ENCODE results near the gene LPAR1. TPM values are rescaled to one million over a fixed set of nuclear protein-coding genes. Genes with fewer than 3 reads are reported as not detected.
"Not testable (repeated sequence)": the region's sequence is repeated elsewhere in the genome, so short reads cannot be mapped to it uniquely, and the experiment has no call there.

Gene LPAR1
- total RNA-seq, 1 donor from 2014 or later, result 0.56 TPM

DNA sequence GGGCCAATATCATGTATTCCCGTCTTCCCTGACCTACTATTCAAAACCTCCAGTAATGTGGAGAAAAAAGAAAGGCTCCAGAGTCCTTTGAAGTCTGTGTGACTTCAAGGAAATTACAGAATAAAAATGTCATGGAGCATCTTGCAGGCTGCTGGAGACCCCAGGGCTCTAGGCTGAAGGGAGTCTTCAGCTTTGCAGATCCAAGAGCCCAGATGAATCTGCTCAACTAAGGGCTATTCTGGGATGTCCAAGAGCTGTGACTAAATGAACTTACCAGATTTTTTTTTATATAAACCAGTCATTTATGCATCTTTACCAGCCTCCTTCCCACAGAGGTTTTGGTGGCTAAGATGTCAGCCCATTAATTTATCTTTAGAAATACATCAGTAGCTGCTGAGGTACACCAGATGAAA lies 202.4 kb downstream of the LPAR1 start:
- no peak for TF ChIP-seq CTCF (IDR thresholded peaks at IDR 0.05; ENCODE audit: partially characterized antibody, unreplicated experiment)
- Mint-ChIP-seq H3K4me1 (ENCODE audit: low read depth, unreplicated experiment) (no peaks in the 10 kb centered on the region), H3K4me3 (ENCODE audit: unreplicated experiment) (no peak overlapping the region), H3K36me3 (ENCODE audit: unreplicated experiment) (no peaks in the 10 kb centered on the region), H3K27ac (ENCODE audit: unreplicated experiment) (no peak overlapping the region), H3K9me3 (ENCODE audit: unreplicated experiment) (no peaks in the 10 kb centered on the region), H3K27me3 (ENCODE audit: unreplicated experiment) (peaks cover 2% of the 10 kb centered on the region)
- no peak for DNase-seq

- Mint-ChIP-seq H3K27ac (ENCODE audit: unreplicated experiment) (no peak overlapping the region), H3K4me3 (ENCODE audit: unreplicated experiment) (no peak overlapping the region), H3K27me3 (ENCODE audit: unreplicated experiment) (peaks cover 2% of the 10 kb centered on the region)
Observed at GRCh38 chr9:110835404-110835803, 202.9 kb downstream of the LPAR1 start.

DNA sequence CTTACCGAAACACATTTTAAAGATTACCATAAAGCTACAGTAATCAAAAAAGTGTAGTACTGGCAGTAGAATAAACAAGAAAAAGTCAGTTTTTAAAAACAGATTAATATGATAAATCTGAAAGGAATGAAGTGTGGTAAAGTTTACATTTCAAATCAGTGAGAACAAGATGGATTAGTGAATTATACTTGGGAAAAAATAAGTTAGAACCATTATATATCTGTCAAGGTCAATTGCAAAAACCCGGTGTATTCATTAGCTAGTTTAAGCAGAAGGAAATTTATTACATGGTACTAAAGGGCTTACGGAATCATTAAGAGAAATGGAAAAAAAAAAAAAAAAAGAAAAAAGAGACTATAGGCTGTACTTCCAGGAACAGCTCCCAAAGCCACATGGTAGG lies 205.3 kb downstream of the LPAR1 start:
- H3K27me3 Mint-ChIP-seq (ENCODE audit: unreplicated experiment), result peaks cover 2% of the 10 kb centered on the region
- no peaks in the 10 kb centered on the region for H3K9me3 Mint-ChIP-seq (ENCODE audit: unreplicated experiment)
- H3K36me3 Mint-ChIP-seq (ENCODE audit: unreplicated experiment), result no peaks in the 10 kb centered on the region
- DNase-seq, result no peak
- no peak overlapping the region for H3K4me3 Mint-ChIP-seq (ENCODE audit: unreplicated experiment)
- H3K4me1 Mint-ChIP-seq (ENCODE audit: low read depth, unreplicated experiment), result no peaks in the 10 kb centered on the region
- TF ChIP-seq CTCF (IDR thresholded peaks at IDR 0.05; ENCODE audit: partially characterized antibody, unreplicated experiment), result no peak
- H3K27ac Mint-ChIP-seq (ENCODE audit: unreplicated experiment), result no peak overlapping the region

More at GRCh38 chr9:110835404-110835803, 202.9 kb downstream of the LPAR1 start:
- TF ChIP-seq CTCF (IDR thresholded peaks at IDR 0.05; ENCODE audit: partially characterized antibody, unreplicated experiment), result no peak
- no peaks in the 10 kb centered on the region for H3K36me3 Mint-ChIP-seq (ENCODE audit: unreplicated experiment)
- no peak for DNase-seq
- no peaks in the 10 kb centered on the region for H3K9me3 Mint-ChIP-seq (ENCODE audit: unreplicated experiment)
- H3K4me1 Mint-ChIP-seq (ENCODE audit: low read depth, unreplicated experiment), result no peaks in the 10 kb centered on the region

GRCh38 chr9:110830495-110830894 lies 207.8 kb downstream of the LPAR1 start:
- Mint-ChIP-seq H3K4me3 (ENCODE audit: unreplicated experiment) (no peak overlapping the region), H3K27me3 (ENCODE audit: unreplicated experiment) (peaks cover 2% of the 10 kb centered on the region), H3K27ac (ENCODE audit: unreplicated experiment) (no peak overlapping the region), H3K36me3 (ENCODE audit: unreplicated experiment) (no peaks in the 10 kb centered on the region), H3K9me3 (ENCODE audit: unreplicated experiment) (no peaks in the 10 kb centered on the region), H3K4me1 (ENCODE audit: low read depth, unreplicated experiment) (peaks cover 4% of the 10 kb centered on the region)
- no peak for TF ChIP-seq CTCF (IDR thresholded peaks at IDR 0.05; ENCODE audit: partially characterized antibody, unreplicated experiment)
- DNase-seq, result no peak

- Mint-ChIP-seq H3K4me1 (ENCODE audit: low read depth, unreplicated experiment) (peaks cover 4% of the 10 kb centered on the region), H3K36me3 (ENCODE audit: unreplicated experiment) (no peaks in the 10 kb centered on the region), H3K27me3 (ENCODE audit: unreplicated experiment) (peaks cover 1% of the 10 kb centered on the region), H3K27ac (ENCODE audit: unreplicated experiment) (no peak overlapping the region), H3K4me3 (ENCODE audit: unreplicated experiment) (no peak overlapping the region), H3K9me3 (ENCODE audit: unreplicated experiment) (no peaks in the 10 kb centered on the region)
- no peak for DNase-seq
- no peak for TF ChIP-seq CTCF (IDR thresholded peaks at IDR 0.05; ENCODE audit: partially characterized antibody, unreplicated experiment)
Observed at GRCh38 chr9:110828264-110828663, 210.0 kb downstream of the LPAR1 start.

- H3K36me3 Mint-ChIP-seq (ENCODE audit: unreplicated experiment); H3K27ac Mint-ChIP-seq (ENCODE audit: unreplicated experiment); H3K4me1 Mint-ChIP-seq (ENCODE audit: low read depth, unreplicated experiment); H3K27me3 Mint-ChIP-seq (ENCODE audit: unreplicated experiment); DNase-seq; H3K4me3 Mint-ChIP-seq (ENCODE audit: unreplicated experiment); H3K9me3 Mint-ChIP-seq (ENCODE audit: unreplicated experiment): not testable (repeated sequence)
Observed at GRCh38 chr9:110826400-110826799, 211.9 kb downstream of the LPAR1 start.
